Psoas muscle (tissue), 8 donors: ENCODE results near the gene CCDC81. TPM values are rescaled to one million over a fixed set of nuclear protein-coding genes. Genes with fewer than 3 reads are reported as not detected.

Experiments
- ATAC-seq, 4 donors: fragments of 200-7000 bp; cut with Tn5 transposase; one replicate each; pipeline ENCODE4 v1.9.1; 2020; ENCODE audit warnings: moderate library complexity in 3 of 4, mild to moderate bottlenecking in 2 of 4
- DNase-seq, 2 donors: peaks; one replicate each; pipeline ENCODE4 v3.0.0-alpha.2; 2020
- H3K27ac ChIP-seq: fragments of 200-600 bp; one replicate; pipeline ENCODE4 v1.8.0; 2022
- H3K27me3 ChIP-seq, 3 donors: fragments of 200-600 bp in 1 of 3; one replicate each; pipeline versions ENCODE4 v1.6.1 to v1.8.0; 2013 to 2022; ENCODE audit warnings: low read length in 2 of 3, mild to moderate bottlenecking in 2 of 3, moderate library complexity in 1 of 3; ENCODE audit not compliant: insufficient read depth in 3 of 3
- H3K36me3 ChIP-seq, 2 donors: fragments of 200-600 bp in 1 of 2; one replicate each; pipeline versions ENCODE4 v1.6.1 to v1.8.0; 2013 to 2022; ENCODE audit warnings: low read depth in 1 of 2, mild to moderate bottlenecking in 1 of 2, moderate library complexity in 1 of 2; ENCODE audit not compliant: insufficient read depth in 1 of 2
- H3K4me1 ChIP-seq: fragments of 200-600 bp; one replicate; pipeline ENCODE4 v1.8.0; 2022
- H3K4me3 ChIP-seq: fragments of 200-600 bp; one replicate; pipeline ENCODE4 v1.8.0; 2022; ENCODE audit warnings: mild to moderate bottlenecking
- H3K9me3 ChIP-seq: fragments of 200-600 bp; one replicate; pipeline ENCODE4 v1.8.0; 2022
- CTCF ChIP-seq: fragments of 200-600 bp; IDR thresholded peaks from one replicate; pipeline ENCODE4 v1.8.0; 2022; ENCODE audit warnings: antibody characterized with exemption
- WGBS, 3 donors: extraction: QIAGEN DNeasy Blood & Tissue Kit; methylation state at CpG; one replicate each; pipeline versions ENCODE4 v1.1.6 to v1.1.7; 2013; 5-methylcytosine and 5-hydroxymethylcytosine counted together
- intact Hi-C, 2 donors: fragments of 100-400 bp; cut with DNase I; formaldehyde crosslinking; loops; one replicate each; pipeline versions ENCODE4 v1.11.0 to v1.14.2; 2022
- polyA plus RNA-seq, 3 donors: library from polyadenylated mRNA; stranded (reverse); fragments of 200-250 nt; gene quantifications; one replicate each; pipeline ENCODE4 v1.2.3, GENCODE V29; 2013
- total RNA-seq, 4 donors: library from RNA; stranded (reverse); fragmentation: NEBNext Ultra II Directional in 2 of 4; extraction: Animal tissue kit (Norgen Biotek cat#: 25700) in 2 of 4; gene quantifications; one replicate each; pipeline versions ENCODE4 v1.2.1 to v1.2.4, GENCODE V29; 2021 to 2023
- donor health status: healthy with polysubstance abuse.
- donor health status: DM: no; HTN: no; CAD: no; lungs with moderate emphysema.
- donor health status: Bipolar disorder and iron deficiency.
- donor health status: healthy.
- donor health status: DM: yes; HTN: yes; CAD: no.
- donor health status: DM: no; HTN: no; CAD: no.
- donor health status: DM: no; HTN: no; CAD: no.
- donor health status: DM: yes; HTN: yes; CAD: no.

Gene CCDC81
- total and polyA plus RNA-seq, 7 donors = 0.23 to 0.52 (median 0.34) TPM; not detected in 1

DNA sequence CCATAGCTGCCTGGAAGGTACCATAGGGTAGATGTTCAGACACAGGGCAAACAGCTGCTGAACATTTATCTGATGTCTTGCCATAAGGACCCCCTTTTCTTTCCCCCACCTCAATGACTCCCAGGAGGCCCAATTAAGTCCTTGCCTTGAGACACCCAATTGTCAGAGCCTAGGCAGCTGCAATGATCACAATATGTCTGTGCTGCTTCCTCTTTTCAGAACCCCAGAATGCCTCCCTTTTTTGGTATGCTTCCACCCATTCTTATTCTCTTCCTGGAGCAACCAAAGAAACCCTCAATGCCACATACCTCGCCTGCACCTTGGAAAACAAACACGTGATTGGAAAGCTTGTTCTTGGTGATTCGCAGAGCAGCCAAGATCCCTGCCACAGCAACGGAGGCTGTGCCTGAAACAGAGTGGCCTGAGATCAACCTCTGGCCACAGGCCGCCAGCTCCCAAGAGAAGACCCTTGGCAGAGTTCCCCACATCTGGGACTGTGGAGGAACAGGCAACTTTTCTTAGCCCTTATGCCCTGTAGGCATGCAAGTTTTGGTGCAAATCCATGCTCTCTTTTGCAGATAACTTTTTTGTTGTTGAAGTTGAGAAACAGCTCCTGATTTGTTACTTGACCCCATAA is 75.4 kb downstream of the CCDC81 start:
- H3K27me3 ChIP-seq = no peaks in the 10 kb centered on the region
- H3K4me3 ChIP-seq = no peak overlapping the region
- intact Hi-C loops = loop anchor here in 1 of 2 donors (10.0 kb wide), 1 partner anchor 465 kb away; no protein-coding TSS in a partner anchor
- no peak for TF ChIP-seq CTCF
- ATAC-seq (no peak), DNase-seq (no peak)
- WGBS, 3 donors = 52 to 55% (median 54%) methylated on average over 5 of the region's 5 CpGs
- peaks cover 3 to 20% of the 10 kb centered on the region in 2 donors for H3K36me3 ChIP-seq
- H3K9me3 ChIP-seq = no peaks in the 10 kb centered on the region
- H3K27ac ChIP-seq = no peak overlapping the region
- H3K4me1 ChIP-seq = no peaks in the 10 kb centered on the region

- no peak for ATAC-seq
- no peak for DNase-seq
- H3K4me3 ChIP-seq = no peak overlapping the region
- 73 to 81% (median 75%) methylated on average over 2 of the region's 2 CpGs for WGBS, 3 donors
- TF ChIP-seq CTCF = no peak
- no peaks in the 10 kb centered on the region for H3K4me1 ChIP-seq
- no peak overlapping the region for H3K27ac ChIP-seq
- no peaks in the 10 kb centered on the region for H3K9me3 ChIP-seq
- no peaks in the 10 kb centered on the region for H3K27me3 ChIP-seq
- peaks cover 0 to 3% of the 10 kb centered on the region in 2 donors for H3K36me3 ChIP-seq
- intact Hi-C loops = loop anchor here in 1 of 2 donors (10.0 kb wide), 1 partner anchor 461 kb away; no protein-coding TSS in a partner anchor
Observed at GRCh38 chr11:86453290-86454030, 78.8 kb downstream of the CCDC81 start.

- ATAC-seq (peak; percentile 82 to 92 (median 84)), DNase-seq (peak; percentile 82 to 86)
- Histone ChIP-seq H3K36me3 (peaks cover 0 to 3% of the 10 kb centered on the region in 2 donors), H3K4me1 (peaks cover 4% of the 10 kb centered on the region), H3K27ac (no peak overlapping the region), H3K9me3 (no peaks in the 10 kb centered on the region), H3K4me3 (no peak overlapping the region), H3K27me3 (no peaks in the 10 kb centered on the region)
- intact Hi-C loops = loop anchor here (1.0 to 10.0 kb wide), 5 partner anchors 150 to 458 kb away; no protein-coding TSS in a partner anchor
- peak; percentile 93 for TF ChIP-seq CTCF
- WGBS, 3 donors = 16 to 21% (median 18%) methylated on average over 9 of the region's 9 CpGs
Observed at GRCh38 chr11:86456075-86456939, 81.6 kb downstream of the CCDC81 start.

- TF ChIP-seq CTCF = no peak
- Histone ChIP-seq H3K27ac (no peak overlapping the region), H3K4me3 (no peak overlapping the region), H3K9me3 (no peaks in the 10 kb centered on the region), H3K27me3 (no peaks in the 10 kb centered on the region), H3K36me3 (peaks cover 3 to 17% of the 10 kb centered on the region in 2 donors), H3K4me1 (peaks cover 4% of the 10 kb centered on the region)
- ATAC-seq = peak in 2 of 4 donors; percentile 25 to 26
- intact Hi-C loops = loop anchor here in 1 of 2 donors (10.0 kb wide), 1 partner anchor 456 kb away; no protein-coding TSS in a partner anchor
- 67 to 85% (median 69%) methylated on average over 5 of the region's 5 CpGs for WGBS, 3 donors
- no peak for DNase-seq
Observed at GRCh38 chr11:86458294-86459001, 83.8 kb downstream of the CCDC81 start.
